H9 (cell line): ENCODE data around the gene KEAP1. TPM values are rescaled to one million over a fixed set of nuclear protein-coding genes. Genes with fewer than 3 reads are reported as not detected.

Experiments
- DNase-seq: peaks from one replicate; pipeline ENCODE4 v3.0.0-alpha.2; 2017
- H2AFZ ChIP-seq: one replicate; pipeline ENCODE4 v1.6.1; 2013; ENCODE audit warnings: mild to moderate bottlenecking, low read length, control low read depth, moderate library complexity
- H2AK5ac ChIP-seq: 2 replicates; pipeline ENCODE4 v1.6.1; 2013; ENCODE audit warnings: low read length, control low read depth, mixed read lengths; ENCODE audit not compliant: insufficient read length
- H2BK120ac ChIP-seq: one replicate; pipeline ENCODE4 v1.6.1; 2013; ENCODE audit warnings: low read depth, mild to moderate bottlenecking, low read length, control low read depth, inconsistent platforms; ENCODE audit not compliant: poor library complexity, severe bottlenecking
- H2BK12ac ChIP-seq: 2 replicates; pipeline ENCODE4 v1.6.1; 2013; ENCODE audit warnings: low read length, control low read depth, mixed read lengths, low read depth; ENCODE audit not compliant: insufficient read length
- H2BK15ac ChIP-seq: 2 replicates; pipeline ENCODE4 v1.6.1; 2013; ENCODE audit warnings: low read depth, low read length, control low read depth
- H2BK20ac ChIP-seq: one replicate; pipeline ENCODE4 v1.6.1; 2013; ENCODE audit warnings: low read depth, mild to moderate bottlenecking, low read length, control low read depth, inconsistent platforms; ENCODE audit not compliant: poor library complexity, severe bottlenecking
- H2BK5ac ChIP-seq: 2 replicates; pipeline ENCODE4 v1.6.1; 2013; ENCODE audit warnings: low read length, control low read depth, mixed read lengths; ENCODE audit not compliant: insufficient read length
- H3K14ac ChIP-seq: 2 replicates; pipeline ENCODE4 v1.6.1; 2013; ENCODE audit warnings: low read length, control low read depth; ENCODE audit not compliant: insufficient read depth
- H3K18ac ChIP-seq: 2 replicates; pipeline ENCODE4 v1.6.1; 2013; ENCODE audit warnings: low read depth, mild to moderate bottlenecking, mixed read lengths, low read length, control low read depth; ENCODE audit not compliant: insufficient read length
- H3K23ac ChIP-seq: 2 replicates; pipeline ENCODE4 v1.6.1; 2013; ENCODE audit warnings: low read length, control low read depth, mixed read lengths, low read depth; ENCODE audit not compliant: insufficient read length
- H3K23me2 ChIP-seq: 2 replicates; pipeline ENCODE4 v1.6.1; 2013; ENCODE audit warnings: low read depth, mild to moderate bottlenecking, mixed read lengths, low read length, control low read depth; ENCODE audit not compliant: insufficient read length, poor library complexity, severe bottlenecking
- H3K27ac ChIP-seq: 2 replicates; pipeline ENCODE4 v1.5.1; 2013; ENCODE audit warnings: low read length, control low read depth, mixed read lengths, low read depth; ENCODE audit not compliant: insufficient read length
- H3K27me3 ChIP-seq: 2 replicates; pipeline ENCODE4 v1.6.1; 2013; ENCODE audit warnings: low read length, control low read depth, inconsistent platforms; ENCODE audit not compliant: insufficient read depth
- H3K4ac ChIP-seq: 2 replicates; pipeline ENCODE4 v1.6.1; 2013; ENCODE audit warnings: low read depth, mild to moderate bottlenecking, control low read depth, inconsistent platforms, low read length, moderate library complexity
- H3K4me1 ChIP-seq: 2 replicates; pipeline ENCODE4 v1.6.1; 2013; ENCODE audit warnings: low read length, control low read depth, inconsistent platforms; ENCODE audit not compliant: insufficient read depth
- H3K4me2 ChIP-seq: 2 replicates; pipeline ENCODE4 v1.6.1; 2013; ENCODE audit warnings: low read length, control low read depth, mixed read lengths; ENCODE audit not compliant: insufficient read length, insufficient read depth
- H3K56ac ChIP-seq: 2 replicates; pipeline ENCODE4 v1.6.1; 2013; ENCODE audit warnings: low read depth, mild to moderate bottlenecking, mixed read lengths, low read length, control low read depth; ENCODE audit not compliant: insufficient read length
- H3K79me1 ChIP-seq: 2 replicates; pipeline ENCODE4 v1.6.1; 2013; ENCODE audit warnings: low read depth, mild to moderate bottlenecking, moderate library complexity, low read length, control low read depth, inconsistent platforms; ENCODE audit not compliant: insufficient read depth, poor library complexity, severe bottlenecking
- H3K79me2 ChIP-seq: 2 replicates; pipeline ENCODE4 v1.6.1; 2013; ENCODE audit warnings: low read length, control low read depth, inconsistent platforms; ENCODE audit not compliant: insufficient read depth
- H3K9ac ChIP-seq: 2 replicates; pipeline ENCODE4 v1.6.1; 2013; ENCODE audit warnings: low read length, control low read depth, mixed read lengths; ENCODE audit not compliant: insufficient read length; ENCODE audit errors: extremely low read depth
- H3K9me3 ChIP-seq: one replicate; pipeline ENCODE4 v1.6.1; 2013; ENCODE audit warnings: low read depth, low read length, inconsistent platforms; ENCODE audit not compliant: control insufficient read depth
- H3T11ph ChIP-seq: one replicate; pipeline ENCODE4 v1.6.1; 2013; ENCODE audit warnings: mild to moderate bottlenecking, low read length, control low read depth, inconsistent platforms
- H4K20me1 ChIP-seq: one replicate; pipeline ENCODE4 v1.6.1; 2013; ENCODE audit not compliant: control insufficient read depth, insufficient read length, insufficient read depth
- H4K5ac ChIP-seq: 2 replicates; pipeline ENCODE4 v1.6.1; 2013; ENCODE audit warnings: low read depth, mild to moderate bottlenecking, mixed read lengths, low read length, control low read depth; ENCODE audit not compliant: insufficient read length
- H4K8ac ChIP-seq: replicated peaks from 2 replicates; pipeline ENCODE4 v1.6.1; 2013; ENCODE audit warnings: low read length, control low read depth, mixed read lengths, low read depth; ENCODE audit not compliant: insufficient read length
- H4K91ac ChIP-seq: 2 replicates; pipeline ENCODE4 v1.6.1; 2013; ENCODE audit warnings: low read depth, mild to moderate bottlenecking, moderate library complexity, mixed read lengths, low read length, control low read depth; ENCODE audit not compliant: insufficient read length
- H3K27ac Mint-ChIP-seq, 3 experiments: 2 replicates in 2 of 3; 3 replicates in 1 of 3; pipeline ENCODE4 v1.8.0; 2020 to 2021; ENCODE audit warnings: mixed read lengths in 3 of 3, mild to moderate bottlenecking in 1 of 3, moderate library complexity in 1 of 3
- H3K27me3 Mint-ChIP-seq: 2 replicates; pipeline ENCODE4 v1.8.0; 2021; ENCODE audit warnings: low read depth, mild to moderate bottlenecking, moderate library complexity, mixed read lengths
- H3K36me3 Mint-ChIP-seq, 3 experiments: 2 replicates in 2 of 3; 3 replicates in 1 of 3; pipeline ENCODE4 v1.8.0; 2020 to 2021; ENCODE audit warnings: low read depth in 3 of 3, mixed read lengths in 3 of 3; ENCODE audit not compliant: insufficient read depth in 1 of 3
- H3K4me1 Mint-ChIP-seq, 2 experiments: 2 replicates each; pipeline ENCODE4 v1.8.0; 2020; ENCODE audit warnings: mixed read lengths in 2 of 2
- H3K4me3 Mint-ChIP-seq, 2 experiments: 2 replicates in 1 of 2; 3 replicates in 1 of 2; pipeline ENCODE4 v1.8.0; 2020 to 2021; ENCODE audit warnings: mild to moderate bottlenecking in 2 of 2, mixed read lengths in 2 of 2, moderate library complexity in 1 of 2
- H3K9me3 Mint-ChIP-seq, 2 experiments: 2 replicates in 1 of 2; 3 replicates in 1 of 2; pipeline ENCODE4 v1.8.0; 2020; ENCODE audit warnings: mild to moderate bottlenecking in 2 of 2, mixed read lengths in 2 of 2, moderate library complexity in 1 of 2
- CTCF ChIP-seq: fragments of 200-600 bp; sonication (generic); conservative IDR thresholded peaks from 3 replicates; pipeline ENCODE4 v1.8.0; 2021; ENCODE audit warnings: antibody characterized with exemption, mild to moderate bottlenecking
- WGBS: extraction: QIAGEN DNeasy Blood & Tissue Kit; methylation state at CpG from one replicate; pipeline ENCODE4 v1.1.7; 2013; ENCODE audit warnings: missing lambda C conversion rate, low lambda C conversion rate, mixed read lengths; ENCODE audit not compliant: insufficient read length; ENCODE audit errors: extremely low coverage; 5-methylcytosine and 5-hydroxymethylcytosine counted together
- total RNA-seq: library from RNA; stranded (reverse); gene quantifications from 2 replicates; pipeline ENCODE4 v1.2.1, GENCODE V29; 2021

KEAP1 gene
- total RNA-seq, 1 experiment from 2014 or later: 88.7 TPM

- H2BK120ac ChIP-seq: no peak overlapping the region
- H2AK5ac ChIP-seq: no peak overlapping the region
- H2AFZ ChIP-seq: no peak overlapping the region
- no peak overlapping the region for H4K91ac ChIP-seq
- no peak overlapping the region for H2BK15ac ChIP-seq
- TF ChIP-seq CTCF: no peak
- H3K9ac ChIP-seq: no peak overlapping the region
- no peak overlapping the region for H3K23ac ChIP-seq
- peaks cover 21% of the 10 kb centered on the region for H3K27me3 Mint-ChIP-seq
- no peaks in the 10 kb centered on the region for H3K79me2 ChIP-seq
- H3K4me3 Mint-ChIP-seq: no peak overlapping the region
- no peak overlapping the region for H4K8ac ChIP-seq
- no peak overlapping the region for H3K4me2 ChIP-seq
- H3K56ac ChIP-seq: no peak overlapping the region
- no peak overlapping the region for H3K18ac ChIP-seq
- no peaks in the 10 kb centered on the region; a peak in 1 of 7 replicates for H3K36me3 Mint-ChIP-seq
- no peak overlapping the region for H3K14ac ChIP-seq
- DNase-seq: no peak
- H3K9me3 ChIP-seq: no peaks in the 10 kb centered on the region
- H3K27ac Mint-ChIP-seq: no peak overlapping the region
- H3T11ph ChIP-seq: no peak overlapping the region
- H3K23me2 ChIP-seq: no peaks in the 10 kb centered on the region
- no peak overlapping the region for H3K27ac ChIP-seq
- no peak overlapping the region for H2BK5ac ChIP-seq
- no peak overlapping the region for H4K5ac ChIP-seq
- peaks cover 3% of the 10 kb centered on the region; the same call in 1 of the 2 replicates for H3K27me3 ChIP-seq
- no peaks in the 10 kb centered on the region for H4K20me1 ChIP-seq
- no peak overlapping the region for H3K4ac ChIP-seq
- WGBS: no CpG with 5 or more reads among the region's 5 CpGs
- peaks cover 2 to 8% of the 10 kb centered on the region in 2 experiments; a peak in 3 of 4 replicates for H3K4me1 Mint-ChIP-seq
- no peak overlapping the region for H2BK20ac ChIP-seq
- H3K9me3 Mint-ChIP-seq: peaks cover 0 to 2% of the 10 kb centered on the region in 2 experiments; a peak in 1 of 5 replicates
- no peaks in the 10 kb centered on the region for H3K4me1 ChIP-seq
- H3K79me1 ChIP-seq: no peaks in the 10 kb centered on the region
- H2BK12ac ChIP-seq: no peak overlapping the region
Measured at GRCh38 chr19:10478476-10478875, 24.7 kb downstream of the KEAP1 start.
